Smooth muscle cell (in vitro differentiated cells): ENCODE measurements around the gene FAM222A. TPM values are rescaled to one million over a fixed set of nuclear protein-coding genes. Genes with fewer than 3 reads are reported as not detected.

Experiments used
- DNase-seq: peaks from one replicate; lab custom pipeline; 2025; ENCODE audit not compliant: unreplicated experiment; lab: John Stamatoyannopoulos, UW
- H2AFZ ChIP-seq: fragments of 200-600 bp; sonication (generic); 2 replicates; pipeline ENCODE4 v1.6.0; 2016; ENCODE audit warnings: antibody characterized with exemption, low read depth, mild to moderate bottlenecking
- H3F3A ChIP-seq: fragments of 200-600 bp; sonication (generic); 2 replicates; pipeline ENCODE4 v1.6.0; 2017; ENCODE audit warnings: antibody characterized with exemption, low read depth
- H3K27ac ChIP-seq: fragments of 200-600 bp; sonication (generic); 2 replicates; pipeline ENCODE4 v1.5.1; 2016; ENCODE audit warnings: low read depth, mild to moderate bottlenecking
- H3K27me3 ChIP-seq: fragments of 200-600 bp; sonication (generic); 2 replicates; pipeline ENCODE4 v1.6.1; 2016; ENCODE audit warnings: low read depth, mild to moderate bottlenecking
- H3K36me3 ChIP-seq: fragments of 200-600 bp; sonication (generic); 2 replicates; pipeline ENCODE4 v1.5.1; 2016; ENCODE audit warnings: low read depth
- H3K4me1 ChIP-seq: fragments of 200-600 bp; sonication (generic); 2 replicates; pipeline ENCODE4 v1.5.1; 2016; ENCODE audit warnings: low read depth
- H3K4me2 ChIP-seq: fragments of 200-600 bp; sonication (generic); 2 replicates; pipeline ENCODE4 v1.6.0; 2016; ENCODE audit warnings: mild to moderate bottlenecking
- H3K4me3 ChIP-seq: fragments of 200-600 bp; sonication (generic); 2 replicates; pipeline ENCODE4 v1.5.1; 2016; ENCODE audit warnings: mild to moderate bottlenecking
- H3K79me2 ChIP-seq: fragments of 200-600 bp; sonication (generic); 2 replicates; pipeline ENCODE4 v1.6.0; 2016; ENCODE audit warnings: low read depth, mild to moderate bottlenecking
- H3K9ac ChIP-seq: fragments of 200-600 bp; sonication (generic); 2 replicates; pipeline ENCODE4 v1.6.0; 2016; ENCODE audit warnings: low read depth
- H3K9me3 ChIP-seq: fragments of 200-600 bp; sonication (generic); replicated peaks from 2 replicates; pipeline ENCODE4 v1.5.1; 2016; ENCODE audit warnings: low read depth
- H4K20me1 ChIP-seq: fragments of 200-600 bp; sonication (generic); 2 replicates; pipeline ENCODE4 v1.6.0; 2016; ENCODE audit warnings: low read depth
- WGBS: methylation state at CpG from one replicate; pipeline ENCODE4 v1.1.7; 2016; ENCODE audit warnings: low lambda C conversion rate; 5-methylcytosine and 5-hydroxymethylcytosine counted together
- polyA plus RNA-seq: library from polyadenylated mRNA; unstranded; fragments of >200 nt; fragmentation: Nextera tagmentation; extraction: Ambion mirVana; gene quantifications from 2 replicates; pipeline ENCODE4 v1.2.1, GENCODE V29; 2016
- total RNA-seq: library from RNA; depleted of rRNA; stranded (reverse); fragments of >200 nt; gene quantifications from 2 replicates; pipeline ENCODE4 v1.2.3, GENCODE V29; 2014
- TF ChIP-seq, protein P1 (sequence below): fragments of 200-600 bp; sonication (generic); IDR thresholded peaks from 2 replicates; pipeline ENCODE4 v1.5.1; 2017; ENCODE audit warnings: borderline replicate concordance, mild to moderate bottlenecking, antibody characterized with exemption; ENCODE audit not compliant: insufficient read depth, poor library complexity, severe bottlenecking

Gene FAM222A
- total and polyA plus RNA-seq, 2 experiments from 2014 or later, result 0.85 to 1.7 TPM

DNA sequence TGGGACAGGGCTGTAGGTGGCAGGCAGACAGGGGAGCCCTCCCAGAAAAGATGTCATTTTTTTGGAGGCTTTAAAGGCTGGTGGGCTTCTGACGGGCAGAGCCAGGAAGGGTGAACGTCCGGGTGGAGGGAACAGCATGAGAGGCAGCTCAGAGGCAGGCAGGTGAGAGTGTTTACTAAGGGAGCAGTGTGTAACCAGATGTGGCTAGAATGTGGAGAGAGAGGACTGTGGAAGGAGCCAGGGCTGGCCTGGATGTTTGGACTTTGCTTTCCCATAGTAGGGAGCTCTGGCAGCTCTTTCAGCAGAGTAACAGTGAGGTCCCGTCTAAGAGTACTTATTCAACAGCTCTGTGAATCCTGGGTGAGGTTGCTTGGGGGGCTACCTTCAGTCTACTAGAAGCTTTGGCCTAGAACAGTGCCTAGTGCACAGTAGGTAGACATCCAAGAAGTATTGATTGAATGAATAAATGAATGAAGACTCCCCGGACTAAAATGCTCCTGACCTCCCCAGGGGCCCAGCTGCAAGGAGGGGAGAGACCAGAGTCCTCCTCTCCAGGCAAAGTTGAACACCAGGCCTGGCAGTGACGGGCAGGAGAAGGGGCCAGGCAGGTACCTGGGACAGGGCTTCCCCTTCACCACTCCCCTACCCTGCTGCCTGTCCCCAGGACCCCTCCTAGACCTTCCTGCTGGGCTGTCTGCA is 8.5 kb downstream of the FAM222A start:
- peaks cover 47% of the 10 kb centered on the region for H3K4me1 ChIP-seq
- H3K27me3 ChIP-seq, result peaks cover 10% of the 10 kb centered on the region
- WGBS, result 88% methylated on average over 6 of the region's 6 CpGs

DNA sequence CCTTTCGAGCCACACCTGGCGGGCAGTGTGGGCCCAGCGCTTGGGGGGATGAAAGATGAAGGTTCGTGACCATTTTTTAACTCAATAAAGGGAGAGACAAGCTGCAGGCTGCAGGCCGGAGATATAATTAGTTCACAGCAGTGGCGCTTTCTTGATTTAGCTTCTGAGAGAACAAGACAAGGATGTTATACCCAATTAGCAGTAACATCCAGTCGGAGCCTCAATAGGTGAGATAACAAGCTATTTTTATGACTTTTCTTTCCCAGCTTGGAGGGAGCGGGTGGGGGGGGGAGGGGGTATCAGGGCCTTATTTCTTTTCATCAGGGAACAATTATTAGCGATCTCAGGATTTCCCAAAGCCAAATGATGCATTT is 9.1 kb downstream of the FAM222A start:
- H3K4me1 ChIP-seq, result peaks cover 51% of the 10 kb centered on the region
- H3K36me3 ChIP-seq, result no peaks in the 10 kb centered on the region
- H3K27ac ChIP-seq, result no peak overlapping the region
- 92% methylated on average over 9 of the region's 9 CpGs for WGBS
- peaks cover 6% of the 10 kb centered on the region for H4K20me1 ChIP-seq
- H3K79me2 ChIP-seq, result no peaks in the 10 kb centered on the region
- no peak overlapping the region for H2AFZ ChIP-seq
- no peaks in the 10 kb centered on the region for H3F3A ChIP-seq
- no peak overlapping the region for H3K9ac ChIP-seq
- H3K4me3 ChIP-seq, result no peak overlapping the region
- no peaks in the 10 kb centered on the region for H3K9me3 ChIP-seq
- TF ChIP-seq, protein P1, sequence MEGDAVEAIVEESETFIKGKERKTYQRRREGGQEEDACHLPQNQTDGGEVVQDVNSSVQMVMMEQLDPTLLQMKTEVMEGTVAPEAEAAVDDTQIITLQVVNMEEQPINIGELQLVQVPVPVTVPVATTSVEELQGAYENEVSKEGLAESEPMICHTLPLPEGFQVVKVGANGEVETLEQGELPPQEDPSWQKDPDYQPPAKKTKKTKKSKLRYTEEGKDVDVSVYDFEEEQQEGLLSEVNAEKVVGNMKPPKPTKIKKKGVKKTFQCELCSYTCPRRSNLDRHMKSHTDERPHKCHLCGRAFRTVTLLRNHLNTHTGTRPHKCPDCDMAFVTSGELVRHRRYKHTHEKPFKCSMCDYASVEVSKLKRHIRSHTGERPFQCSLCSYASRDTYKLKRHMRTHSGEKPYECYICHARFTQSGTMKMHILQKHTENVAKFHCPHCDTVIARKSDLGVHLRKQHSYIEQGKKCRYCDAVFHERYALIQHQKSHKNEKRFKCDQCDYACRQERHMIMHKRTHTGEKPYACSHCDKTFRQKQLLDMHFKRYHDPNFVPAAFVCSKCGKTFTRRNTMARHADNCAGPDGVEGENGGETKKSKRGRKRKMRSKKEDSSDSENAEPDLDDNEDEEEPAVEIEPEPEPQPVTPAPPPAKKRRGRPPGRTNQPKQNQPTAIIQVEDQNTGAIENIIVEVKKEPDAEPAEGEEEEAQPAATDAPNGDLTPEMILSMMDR, result no peak
- no peak overlapping the region for H3K4me2 ChIP-seq
- no peak for DNase-seq
- H3K27me3 ChIP-seq, result peaks cover 7% of the 10 kb centered on the region

More for the DNA sequence above, 8.5 kb downstream of the FAM222A start:
- Histone ChIP-seq H2AFZ (no peak overlapping the region), H3K27ac (no peak overlapping the region), H3K36me3 (no peaks in the 10 kb centered on the region), H3K4me2 (no peak overlapping the region), H3K9ac (no peak overlapping the region), H4K20me1 (peaks cover 6% of the 10 kb centered on the region), H3K4me3 (no peak overlapping the region), H3K9me3 (no peaks in the 10 kb centered on the region), H3F3A (no peaks in the 10 kb centered on the region), H3K79me2 (no peaks in the 10 kb centered on the region)
- DNase-seq, result no peak
- TF ChIP-seq, protein P1, result no peak

DNA sequence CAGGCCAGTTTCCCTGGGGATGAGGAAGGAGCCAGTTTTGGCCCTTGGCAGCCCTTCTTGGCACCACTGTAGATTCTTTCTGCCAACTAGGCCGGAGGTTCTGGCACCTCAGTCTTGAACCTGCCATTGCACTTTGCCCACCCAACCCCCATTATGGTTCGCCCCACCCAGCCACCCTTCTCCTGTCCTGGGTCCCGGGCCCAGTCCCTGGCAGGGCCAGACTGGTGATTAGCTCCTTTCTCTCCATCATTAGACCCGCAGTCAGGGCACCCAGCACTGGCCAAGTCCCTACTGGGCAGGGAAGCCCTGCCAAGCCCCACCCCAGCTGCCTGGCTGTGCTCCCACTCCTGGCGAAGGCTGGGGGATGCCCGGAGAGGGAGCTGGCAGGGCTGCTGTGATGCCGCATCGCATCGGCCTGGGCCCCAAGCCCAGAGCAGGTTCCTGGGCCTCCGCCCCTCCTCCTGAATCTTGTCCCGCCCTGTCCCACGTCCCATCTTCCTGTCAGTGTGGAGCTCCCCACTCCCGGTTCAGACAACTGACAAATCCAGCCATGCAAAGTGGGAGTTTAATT is 9.8 kb downstream of the FAM222A start:
- Histone ChIP-seq H3F3A (no peaks in the 10 kb centered on the region), H3K4me1 (peaks cover 44% of the 10 kb centered on the region), H3K9ac (no peak overlapping the region), H2AFZ (no peak overlapping the region), H4K20me1 (peaks cover 6% of the 10 kb centered on the region), H3K36me3 (no peaks in the 10 kb centered on the region), H3K4me3 (no peak overlapping the region), H3K27ac (no peak overlapping the region), H3K79me2 (no peaks in the 10 kb centered on the region), H3K9me3 (no peaks in the 10 kb centered on the region), H3K27me3 (peaks cover 4% of the 10 kb centered on the region), H3K4me2 (no peak overlapping the region)
- 92% methylated on average over 13 of the region's 13 CpGs for WGBS
- TF ChIP-seq, protein P1, result no peak
- DNase-seq, result no peak
